Liver (tissue), 3 donors: Measurements from ENCODE around the gene DCAF4.

Experiments used
- EGR1 ChIP-seq, 2 donors: IDR thresholded peaks; 2 replicates each; pipeline ENCODE4 v1.6.1; 2016 to 2018; ENCODE audit warnings: antibody characterized with exemption in 2 of 2, low read depth in 2 of 2
- GABPA ChIP-seq, 2 donors: IDR thresholded peaks in 1 of 2; conservative IDR thresholded peaks in 1 of 2; 2 replicates each; pipeline ENCODE4 v1.6.1; 2016; ENCODE audit warnings: antibody characterized with exemption in 2 of 2, mild to moderate bottlenecking in 1 of 2, moderate library complexity in 1 of 2
- RXRA ChIP-seq, 2 donors: IDR thresholded peaks; 2 replicates each; pipeline ENCODE4 v1.6.1; 2017 to 2018; ENCODE audit warnings: antibody characterized with exemption in 2 of 2, mild to moderate bottlenecking in 1 of 2
- SP1 ChIP-seq: IDR thresholded peaks from 2 replicates; pipeline ENCODE4 v1.6.1; 2018; ENCODE audit warnings: antibody characterized with exemption, mild to moderate bottlenecking
- TAF1 ChIP-seq: conservative IDR thresholded peaks from 2 replicates; pipeline ENCODE4 v1.6.1; 2016; ENCODE audit warnings: antibody characterized with exemption, mild to moderate bottlenecking
- YY1 ChIP-seq: IDR thresholded peaks from 2 replicates; pipeline ENCODE4 v1.6.1; 2016; ENCODE audit warnings: antibody characterized with exemption, mild to moderate bottlenecking
- TF ChIP-seq, protein P1 (sequence below): IDR thresholded peaks from 2 replicates; pipeline ENCODE4 v1.6.1; 2016; ENCODE audit warnings: antibody characterized with exemption
- TF ChIP-seq, protein P2 (sequence below): fragments of 150-350 bp; IDR thresholded peaks from 2 replicates; pipeline ENCODE4 v1.5.1; 2017; ENCODE audit warnings: improper control_type of control experiment, low read depth, low read length; ENCODE audit not compliant: missing input control
- TF ChIP-seq, protein P3 (sequence below): IDR thresholded peaks from 2 replicates; pipeline ENCODE4 v1.6.1; 2016; ENCODE audit warnings: antibody characterized with exemption, mild to moderate bottlenecking
- TF ChIP-seq, protein P4 (sequence below): IDR thresholded peaks from 2 replicates; pipeline ENCODE4 v1.6.1; 2016; ENCODE audit warnings: antibody characterized with exemption
- donor health status: healthy.
- donor health status: healthy.

DNA sequence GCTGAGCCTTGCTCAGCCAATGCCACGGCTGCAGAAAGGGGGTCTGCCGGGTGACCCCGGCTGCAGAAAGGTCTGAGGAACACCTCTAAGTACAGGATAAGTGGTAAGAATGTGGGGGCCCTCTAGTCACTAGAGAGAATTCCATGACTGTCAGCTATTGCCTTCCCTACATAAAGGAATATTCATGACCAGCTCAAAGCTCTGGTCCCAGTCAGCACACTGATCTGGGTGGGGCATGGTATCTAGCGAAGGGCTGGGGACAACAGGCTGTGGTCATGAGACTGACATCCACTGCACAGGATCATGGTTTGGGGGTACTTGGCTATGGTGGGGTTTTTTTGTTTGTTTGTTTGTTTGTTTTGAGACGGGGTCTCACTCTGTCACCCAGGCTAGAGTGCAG, 42.1 kb downstream of the DCAF4 start:
- TF ChIP-seq SP1: no peak
- TF ChIP-seq, protein P1, sequence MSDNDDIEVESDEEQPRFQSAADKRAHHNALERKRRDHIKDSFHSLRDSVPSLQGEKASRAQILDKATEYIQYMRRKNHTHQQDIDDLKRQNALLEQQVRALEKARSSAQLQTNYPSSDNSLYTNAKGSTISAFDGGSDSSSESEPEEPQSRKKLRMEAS: no peak
- TF ChIP-seq, protein P2, sequence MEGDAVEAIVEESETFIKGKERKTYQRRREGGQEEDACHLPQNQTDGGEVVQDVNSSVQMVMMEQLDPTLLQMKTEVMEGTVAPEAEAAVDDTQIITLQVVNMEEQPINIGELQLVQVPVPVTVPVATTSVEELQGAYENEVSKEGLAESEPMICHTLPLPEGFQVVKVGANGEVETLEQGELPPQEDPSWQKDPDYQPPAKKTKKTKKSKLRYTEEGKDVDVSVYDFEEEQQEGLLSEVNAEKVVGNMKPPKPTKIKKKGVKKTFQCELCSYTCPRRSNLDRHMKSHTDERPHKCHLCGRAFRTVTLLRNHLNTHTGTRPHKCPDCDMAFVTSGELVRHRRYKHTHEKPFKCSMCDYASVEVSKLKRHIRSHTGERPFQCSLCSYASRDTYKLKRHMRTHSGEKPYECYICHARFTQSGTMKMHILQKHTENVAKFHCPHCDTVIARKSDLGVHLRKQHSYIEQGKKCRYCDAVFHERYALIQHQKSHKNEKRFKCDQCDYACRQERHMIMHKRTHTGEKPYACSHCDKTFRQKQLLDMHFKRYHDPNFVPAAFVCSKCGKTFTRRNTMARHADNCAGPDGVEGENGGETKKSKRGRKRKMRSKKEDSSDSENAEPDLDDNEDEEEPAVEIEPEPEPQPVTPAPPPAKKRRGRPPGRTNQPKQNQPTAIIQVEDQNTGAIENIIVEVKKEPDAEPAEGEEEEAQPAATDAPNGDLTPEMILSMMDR: no peak
- TF ChIP-seq GABPA (IDR thresholded peaks at IDR 0.05 in 1 of 2, conservative IDR thresholded peaks at IDR 0.05 in 1 of 2): no peak
- no peak for TF ChIP-seq YY1
- TF ChIP-seq TAF1: no peak
- TF ChIP-seq EGR1 (IDR thresholded peaks at IDR 0.05; ENCODE audit: low read depth in 2 of 2): no peak
- no peak for TF ChIP-seq RXRA (IDR thresholded peaks at IDR 0.05)
- TF ChIP-seq, protein P3, sequence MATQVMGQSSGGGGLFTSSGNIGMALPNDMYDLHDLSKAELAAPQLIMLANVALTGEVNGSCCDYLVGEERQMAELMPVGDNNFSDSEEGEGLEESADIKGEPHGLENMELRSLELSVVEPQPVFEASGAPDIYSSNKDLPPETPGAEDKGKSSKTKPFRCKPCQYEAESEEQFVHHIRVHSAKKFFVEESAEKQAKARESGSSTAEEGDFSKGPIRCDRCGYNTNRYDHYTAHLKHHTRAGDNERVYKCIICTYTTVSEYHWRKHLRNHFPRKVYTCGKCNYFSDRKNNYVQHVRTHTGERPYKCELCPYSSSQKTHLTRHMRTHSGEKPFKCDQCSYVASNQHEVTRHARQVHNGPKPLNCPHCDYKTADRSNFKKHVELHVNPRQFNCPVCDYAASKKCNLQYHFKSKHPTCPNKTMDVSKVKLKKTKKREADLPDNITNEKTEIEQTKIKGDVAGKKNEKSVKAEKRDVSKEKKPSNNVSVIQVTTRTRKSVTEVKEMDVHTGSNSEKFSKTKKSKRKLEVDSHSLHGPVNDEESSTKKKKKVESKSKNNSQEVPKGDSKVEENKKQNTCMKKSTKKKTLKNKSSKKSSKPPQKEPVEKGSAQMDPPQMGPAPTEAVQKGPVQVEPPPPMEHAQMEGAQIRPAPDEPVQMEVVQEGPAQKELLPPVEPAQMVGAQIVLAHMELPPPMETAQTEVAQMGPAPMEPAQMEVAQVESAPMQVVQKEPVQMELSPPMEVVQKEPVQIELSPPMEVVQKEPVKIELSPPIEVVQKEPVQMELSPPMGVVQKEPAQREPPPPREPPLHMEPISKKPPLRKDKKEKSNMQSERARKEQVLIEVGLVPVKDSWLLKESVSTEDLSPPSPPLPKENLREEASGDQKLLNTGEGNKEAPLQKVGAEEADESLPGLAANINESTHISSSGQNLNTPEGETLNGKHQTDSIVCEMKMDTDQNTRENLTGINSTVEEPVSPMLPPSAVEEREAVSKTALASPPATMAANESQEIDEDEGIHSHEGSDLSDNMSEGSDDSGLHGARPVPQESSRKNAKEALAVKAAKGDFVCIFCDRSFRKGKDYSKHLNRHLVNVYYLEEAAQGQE: no peak
- TF ChIP-seq, protein P4, sequence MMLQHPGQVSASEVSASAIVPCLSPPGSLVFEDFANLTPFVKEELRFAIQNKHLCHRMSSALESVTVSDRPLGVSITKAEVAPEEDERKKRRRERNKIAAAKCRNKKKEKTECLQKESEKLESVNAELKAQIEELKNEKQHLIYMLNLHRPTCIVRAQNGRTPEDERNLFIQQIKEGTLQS: no peak
